ENCODE results near the gene OLFML3. TPM values are rescaled to one million over a fixed set of nuclear protein-coding genes. Genes with fewer than 3 reads are reported as not detected.
"Not testable (repeated sequence)": the region's sequence is repeated elsewhere in the genome, so short reads cannot be mapped to it uniquely, and the experiment has no call there.

Gene OLFML3
- total and polyA plus RNA-seq, 2 donors (not counting 3 experiments of a cell fraction or from before 2014, with no cell fraction given), result 3.4 to 3.9 TPM

GRCh38 chr1:114015075-114015474 is 35.8 kb downstream of the OLFML3 start:
- no peak overlapping the region for H3K9ac ChIP-seq (replicated peaks; ENCODE audit: extremely low read depth, insufficient read depth, low read length)
- no peak overlapping the region for H3K4me2 ChIP-seq (ENCODE audit: insufficient read depth, low read length)
- BruUV-seq (replicated peaks), result no TSS peak
- no peak overlapping the region for H3K4me3 ChIP-seq (replicated peaks in 1 of 3; ENCODE audit: insufficient read depth in 1 of 3, low read depth in 1 of 3, low read length in 3 of 3)
- ChIA-PET POLR2A (no interaction called here), CTCF (no interaction called here)
- H2AFZ ChIP-seq (ENCODE audit: low read depth, low read length), result no peak overlapping the region
- no peaks in the 10 kb centered on the region for H3K9me3 ChIP-seq (replicated peaks; ENCODE audit: control insufficient read depth, insufficient read depth, low read length)
- dilution Hi-C loops (cut with MboI; ENCODE audit: extremely low pct_ligation_motif_present, low sequenced_read_pairs) (no loop called here), intact Hi-C loops (cut with micrococcal nuclease) (no loop called here)
- no peaks in the 10 kb centered on the region for H3K36me3 ChIP-seq (ENCODE audit: control insufficient read depth in 2 of 2, extremely low read depth in 1 of 2, insufficient read depth in 2 of 2, low read length in 2 of 2)
- H3K4me1 ChIP-seq (ENCODE audit: control insufficient read depth, extremely low read depth, insufficient read depth, low read length), result no peaks in the 10 kb centered on the region
- no peak overlapping the region for H3K27ac ChIP-seq (ENCODE audit: insufficient read depth, low read depth, low read length)
- TF ChIP-seq EZH2 (IDR thresholded peaks at IDR 0.05; ENCODE audit: borderline replicate concordance, low read depth, low read length, severe bottlenecking), result no peak
- no peak for TF ChIP-seq GATA2 (IDR thresholded peaks at IDR 0.05; ENCODE audit: insufficient read depth, insufficient read length, low read depth, low read length)
- no peak for TF ChIP-seq CTCF (IDR thresholded peaks at IDR 0.05; ENCODE audit: extremely low read depth in 1 of 2, insufficient read depth in 1 of 2, low read depth in 1 of 2, low read length in 2 of 2)
- TF ChIP-seq JUN (IDR thresholded peaks at IDR 0.05; ENCODE audit: borderline replicate concordance, insufficient read depth, insufficient read length, low read depth), result no peak
- no peak for TF ChIP-seq POLR2AphosphoS5 (IDR thresholded peaks at IDR 0.05; ENCODE audit: insufficient read depth, low read depth, low read length)
- no peak for TF ChIP-seq POLR2A (IDR thresholded peaks at IDR 0.05; ENCODE audit: low read depth, low read length)
- TF ChIP-seq MAX (IDR thresholded peaks at IDR 0.05; ENCODE audit: insufficient read depth, insufficient read length), result no peak
- TF ChIP-seq FOS (IDR thresholded peaks at IDR 0.05; ENCODE audit: borderline replicate concordance, insufficient read depth, low read length), result no peak
- no peak for TF ChIP-seq MYC (IDR thresholded peaks at IDR 0.05; ENCODE audit: low read depth, low read length)
- no peaks in the 10 kb centered on the region for H3K9me1 ChIP-seq (replicated peaks; ENCODE audit: control insufficient read depth, extremely low read depth, insufficient read depth, low read length)
- no peaks in the 10 kb centered on the region for H3K79me2 ChIP-seq (ENCODE audit: control insufficient read depth, insufficient read depth, low read length)
- no peak for FAIRE-seq
- H3K27me3 ChIP-seq (ENCODE audit: control insufficient read depth in 2 of 2, insufficient read depth in 2 of 2, low read length in 2 of 2), result peaks cover 0 to 4% of the 10 kb centered on the region in 2 experiments
- DNase-seq (ENCODE audit: low read depth, low spot score), result no peak
- H4K20me1 ChIP-seq (replicated peaks; ENCODE audit: control insufficient read depth, extremely low read depth, insufficient read depth, low read length), result no peaks in the 10 kb centered on the region

GRCh38 chr1:114019724-114020123 is 40.5 kb downstream of the OLFML3 start:
- H3K27ac ChIP-seq (ENCODE audit: insufficient read depth, low read depth, low read length); H2AFZ ChIP-seq (ENCODE audit: low read depth, low read length); FAIRE-seq; H3K36me3 ChIP-seq (ENCODE audit: control insufficient read depth in 2 of 2, extremely low read depth in 1 of 2, insufficient read depth in 2 of 2, low read length in 2 of 2); H3K27me3 ChIP-seq (ENCODE audit: control insufficient read depth in 2 of 2, insufficient read depth in 2 of 2, low read length in 2 of 2); intact Hi-C loops (cut with micrococcal nuclease); POLR2A ChIA-PET; H3K4me2 ChIP-seq (ENCODE audit: insufficient read depth, low read length); H3K4me1 ChIP-seq (ENCODE audit: control insufficient read depth, extremely low read depth, insufficient read depth, low read length); H3K79me2 ChIP-seq (ENCODE audit: control insufficient read depth, insufficient read depth, low read length); H3K9ac ChIP-seq (replicated peaks; ENCODE audit: extremely low read depth, insufficient read depth, low read length); H3K9me3 ChIP-seq (replicated peaks; ENCODE audit: control insufficient read depth, insufficient read depth, low read length); H4K20me1 ChIP-seq (replicated peaks; ENCODE audit: control insufficient read depth, extremely low read depth, insufficient read depth, low read length); H3K4me3 ChIP-seq (replicated peaks in 1 of 3; ENCODE audit: insufficient read depth in 1 of 3, low read depth in 1 of 3, low read length in 3 of 3); DNase-seq (ENCODE audit: low read depth, low spot score); H3K9me1 ChIP-seq (replicated peaks; ENCODE audit: control insufficient read depth, extremely low read depth, insufficient read depth, low read length); BruUV-seq (replicated peaks); dilution Hi-C loops (cut with MboI; ENCODE audit: extremely low pct_ligation_motif_present, low sequenced_read_pairs): not testable (repeated sequence)
- CTCF ChIA-PET, result interaction anchor here (2.7 kb wide), 1 partner anchor 13 kb away, joined by 5 read pairs; no protein-coding TSS in a partner anchor
